Measurements from ENCODE around the gene TEDC1.

TEDC1 gene

GRCh38 chr14:105490572-105491365 is at the start of gene TEDC1:
TSS of gene TEDC1 (plus strand) at chr14:105491246. CDS start at chr14:105491376, 130 bp downstream.
- DNase-seq, result peak; percentile 96 to 100 (median 100)

GRCh38 chr14:105442125-105442524 is 48.9 kb upstream of the TEDC1 start:
- DNase-seq, result peak in 2 of 56 donors; percentile 17 to 26

- DNase-seq, result no peak
These were observed 48.2 kb upstream of the TEDC1 start for GRCh38 chr14:105442834-105443233.

GRCh38 chr14:105444859-105445258 is 46.2 kb upstream of the TEDC1 start:
- DNase-seq, result no peak

- DNase-seq, result no peak
These were observed 45.8 kb upstream of the TEDC1 start for GRCh38 chr14:105445290-105445689.

GRCh38 chr14:105445901-105446845 is 44.9 kb upstream of the TEDC1 start:
- no peak for DNase-seq

- no peak for DNase-seq
These were observed 44.1 kb upstream of the TEDC1 start for GRCh38 chr14:105446971-105447370.

GRCh38 chr14:105447651-105448640 is 43.1 kb upstream of the TEDC1 start:
- DNase-seq, result no peak

- peak in 49 of 56 donors; percentile 4 to 78 (median 50) for DNase-seq
These were observed 42.3 kb upstream of the TEDC1 start for GRCh38 chr14:105448706-105449111.

- DNase-seq, result no peak
These were observed 41.5 kb upstream of the TEDC1 start for GRCh38 chr14:105449276-105450122.

- no peak for DNase-seq
These were observed 40.9 kb upstream of the TEDC1 start for GRCh38 chr14:105450123-105450505.

GRCh38 chr14:105450864-105451720 is 40.0 kb upstream of the TEDC1 start:
- DNase-seq, result no peak

- no peak for DNase-seq
These were observed 38.1 kb upstream of the TEDC1 start for GRCh38 chr14:105452963-105453362.

GRCh38 chr14:105453847-105454246 is 37.2 kb upstream of the TEDC1 start:
- no peak for DNase-seq

- DNase-seq, result peak in 2 of 56 donors; percentile 9 to 21
These were observed 35.9 kb upstream of the TEDC1 start for GRCh38 chr14:105455086-105455640.

- no peak for DNase-seq
These were observed 35.0 kb upstream of the TEDC1 start for GRCh38 chr14:105455766-105456660.

Data from nucleus accumbens (tissue), 56 donors.